Mammary epithelial cell (primary cell): ENCODE results near the gene SHCBP1L.

Experiments
- CTCF ChIP-seq, 2 donors: IDR thresholded peaks in 1 of 2; conservative IDR thresholded peaks in 1 of 2; 2 replicates each; pipeline ENCODE4 v1.5.1; 2011 to 2012; ENCODE audit warnings: inconsistent platforms in 2 of 2, low read length in 2 of 2, mild to moderate bottlenecking in 2 of 2, control low read depth in 1 of 2, low read depth in 1 of 2; ENCODE audit not compliant: insufficient read depth in 1 of 2; ENCODE audit errors: extremely low read depth in 1 of 2
- EZH2 ChIP-seq: IDR thresholded peaks from 2 replicates; pipeline ENCODE4 v1.6.1; 2012; ENCODE audit warnings: low read length, inconsistent platforms, borderline replicate concordance

- no peak for TF ChIP-seq EZH2
- TF ChIP-seq CTCF (conservative IDR thresholded peaks at IDR 0.05 in 1 of 2, IDR thresholded peaks at IDR 0.05 in 1 of 2; ENCODE audit: extremely low read depth in 1 of 2, insufficient read depth in 1 of 2, low read depth in 1 of 2, low read length in 2 of 2) = no peak
Measured at GRCh38 chr1:182968151-182968741, 15.3 kb upstream of the SHCBP1L start.
